HG03575 (cell line): ENCODE measurements around the gene GAS2L1.

Source experiments
- ATAC-seq: cut with Tn5 transposase; IDR thresholded peaks from one replicate; pipeline ENCODE4 v1.9.1; 2021; ENCODE audit not compliant: unreplicated experiment, insufficient number of reproducible peaks, low FRiP score; ENCODE audit errors: extremely low read depth

GAS2L1 gene

DNA sequence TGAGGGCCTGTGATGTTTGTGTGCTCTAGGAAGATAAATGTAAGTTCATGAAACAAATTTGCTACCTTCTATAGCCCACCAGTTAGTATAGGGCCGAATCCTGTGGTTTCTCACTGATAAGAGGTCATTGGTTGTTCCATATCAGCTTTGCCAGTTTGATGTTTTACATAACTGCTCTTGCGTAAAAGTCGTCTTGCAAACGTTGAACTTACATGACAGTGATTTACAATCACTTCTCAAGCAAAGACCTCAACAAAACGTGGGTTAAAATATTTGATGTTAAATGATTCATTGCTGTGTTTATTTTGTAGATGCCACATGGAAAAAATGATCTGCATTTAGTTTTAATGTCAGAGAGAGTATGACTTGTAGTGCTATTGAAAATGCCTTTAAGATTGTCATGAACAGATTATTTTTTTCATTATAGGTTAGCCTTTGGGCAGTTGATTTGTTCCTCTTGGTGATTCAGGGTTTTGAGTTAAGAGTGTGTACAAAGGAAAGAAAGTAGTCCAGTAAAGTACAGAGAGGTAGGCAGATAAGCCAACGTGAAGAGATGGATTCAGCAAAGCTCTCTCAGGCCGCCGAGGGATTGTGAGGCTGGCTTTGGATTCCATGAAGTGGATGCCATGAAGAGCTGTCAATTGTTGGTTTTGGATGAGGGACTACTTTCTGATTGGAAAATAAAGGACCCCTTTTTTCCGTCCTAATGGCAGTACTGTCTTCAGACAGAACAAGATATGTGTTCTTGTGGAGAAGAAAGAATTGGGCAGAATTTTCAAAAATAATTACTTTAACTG, 35.8 kb upstream of the GAS2L1 start:
- ATAC-seq = no peak

DNA sequence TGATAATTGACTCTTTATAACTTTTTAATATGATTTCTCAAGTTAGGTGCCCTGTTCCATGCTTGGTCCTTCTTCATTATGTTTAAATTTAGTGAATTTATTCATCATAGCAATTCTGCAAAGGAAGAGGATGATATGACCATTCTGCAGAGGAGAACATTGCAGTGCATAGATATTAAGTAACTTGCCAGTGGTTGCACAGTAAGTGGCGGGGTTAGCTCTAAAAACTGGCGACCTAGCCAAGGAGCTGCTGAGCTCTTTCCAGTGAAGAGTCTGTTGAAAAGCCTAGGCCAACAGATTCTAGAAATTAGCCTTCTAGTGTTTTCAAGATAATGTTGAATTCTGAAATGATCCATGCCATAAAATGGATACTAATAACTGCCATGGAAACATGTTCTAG, 33.8 kb upstream of the GAS2L1 start:
- no peak for ATAC-seq

DNA sequence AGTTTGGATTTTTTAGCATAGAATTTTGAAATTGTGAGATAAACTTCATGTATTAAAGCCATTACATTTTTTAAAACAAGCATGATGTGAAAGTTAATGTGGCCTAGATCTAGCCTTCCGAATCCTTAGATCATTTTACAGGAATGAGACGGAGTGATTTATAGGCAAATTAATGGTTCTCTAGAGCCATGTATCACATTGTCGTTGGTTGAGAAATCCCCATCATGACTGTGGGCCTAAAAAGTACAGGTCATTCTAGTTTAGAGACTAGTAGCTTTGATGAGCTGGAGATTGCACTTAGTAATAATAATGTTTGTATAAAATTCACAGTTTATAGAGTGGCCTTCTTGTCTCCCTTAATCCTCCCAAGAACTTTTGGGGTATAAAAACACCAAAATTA, 31.3 kb upstream of the GAS2L1 start:
- no peak for ATAC-seq

DNA sequence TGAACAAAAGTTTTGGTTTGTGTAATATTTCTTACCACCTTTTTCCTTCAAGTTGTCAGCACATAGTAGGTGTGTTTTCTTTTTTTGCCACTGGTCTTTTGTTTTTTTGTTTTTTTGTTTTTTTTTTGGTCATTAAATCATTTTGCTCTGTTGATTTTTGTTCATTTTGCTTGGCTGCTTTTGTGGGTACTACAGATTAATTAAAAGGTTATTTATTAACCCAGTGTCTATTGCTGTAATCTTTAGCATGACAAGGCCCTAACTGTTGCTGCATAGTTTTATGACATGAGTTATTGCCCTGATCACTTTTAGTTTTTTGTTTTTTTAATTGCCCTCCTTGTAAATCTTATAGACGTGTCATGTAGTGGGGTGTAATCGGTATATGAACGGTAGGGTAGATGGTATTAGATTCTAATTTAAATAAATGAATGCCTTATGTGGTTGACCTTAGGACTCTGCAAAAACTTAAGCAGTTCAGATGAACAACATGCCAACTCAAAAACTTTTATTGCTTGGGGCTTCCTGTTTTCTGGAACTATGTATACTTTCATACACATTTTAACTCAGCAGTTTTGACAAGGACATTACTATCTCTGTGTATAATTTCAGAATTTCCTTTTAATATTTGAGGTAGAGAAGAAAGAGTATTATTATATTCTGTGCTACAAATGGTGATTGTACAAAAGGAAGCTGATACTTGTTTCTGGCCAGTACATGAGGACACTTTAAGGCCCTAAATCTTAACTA, 30.5 kb upstream of the GAS2L1 start:
- ATAC-seq = no peak

DNA sequence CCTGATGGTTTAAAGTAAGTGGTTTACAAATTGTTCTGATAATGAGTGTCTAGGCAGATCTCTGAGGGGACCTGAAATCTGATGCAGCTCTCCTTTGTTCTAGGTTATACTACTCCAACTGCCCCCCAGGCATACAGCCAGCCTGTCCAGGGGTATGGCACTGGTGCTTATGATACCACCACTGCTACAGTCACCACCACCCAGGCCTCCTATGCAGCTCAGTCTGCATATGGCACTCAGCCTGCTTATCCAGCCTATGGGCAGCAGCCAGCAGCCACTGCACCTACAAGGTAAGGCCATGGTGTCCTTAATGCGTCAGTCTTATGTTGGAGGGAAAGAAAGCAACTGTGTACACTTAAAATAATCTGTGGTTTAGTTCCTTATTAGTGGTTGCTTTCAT, 28.5 kb upstream of the GAS2L1 start:
- ATAC-seq = no peak

DNA sequence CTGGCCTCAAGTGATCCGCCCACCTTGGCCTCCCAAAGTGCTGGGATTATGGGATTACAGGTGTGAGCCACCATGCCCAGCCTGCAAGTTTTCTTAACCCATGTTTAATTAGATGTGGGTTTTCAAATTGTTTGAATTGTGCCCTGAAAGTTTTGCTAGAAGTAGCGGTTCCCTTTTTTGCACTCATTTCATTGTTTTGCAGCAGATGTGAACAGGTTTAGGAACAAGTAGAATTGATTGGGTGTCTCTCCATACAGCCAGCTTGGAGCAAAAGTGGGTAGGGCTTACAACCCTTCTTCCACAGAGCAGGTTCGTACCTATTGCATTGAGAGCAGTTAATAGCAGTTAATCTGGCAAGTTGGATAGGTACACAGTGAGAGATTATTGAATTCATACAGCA, 22.3 kb upstream of the GAS2L1 start:
- ATAC-seq = no peak

DNA sequence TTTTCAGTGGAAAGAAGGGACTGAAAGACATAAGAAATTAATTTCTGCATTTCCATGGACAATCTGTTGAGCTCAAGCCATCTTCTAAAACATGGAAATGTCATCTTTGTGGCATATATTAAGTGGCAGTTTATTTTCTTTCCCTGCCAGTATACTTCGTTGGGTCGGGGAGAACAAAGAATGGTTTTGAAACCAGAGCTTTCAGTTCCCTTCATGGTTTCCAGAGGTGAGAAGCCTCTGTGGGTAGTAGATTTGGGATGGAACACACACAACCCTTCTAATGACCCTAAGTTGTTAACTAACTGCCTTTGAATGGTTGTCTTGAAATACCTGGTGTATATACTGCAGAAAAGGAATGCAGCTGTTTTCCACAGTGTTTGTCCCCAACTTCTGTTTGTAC, 17.6 kb upstream of the GAS2L1 start:
- no peak for ATAC-seq

DNA sequence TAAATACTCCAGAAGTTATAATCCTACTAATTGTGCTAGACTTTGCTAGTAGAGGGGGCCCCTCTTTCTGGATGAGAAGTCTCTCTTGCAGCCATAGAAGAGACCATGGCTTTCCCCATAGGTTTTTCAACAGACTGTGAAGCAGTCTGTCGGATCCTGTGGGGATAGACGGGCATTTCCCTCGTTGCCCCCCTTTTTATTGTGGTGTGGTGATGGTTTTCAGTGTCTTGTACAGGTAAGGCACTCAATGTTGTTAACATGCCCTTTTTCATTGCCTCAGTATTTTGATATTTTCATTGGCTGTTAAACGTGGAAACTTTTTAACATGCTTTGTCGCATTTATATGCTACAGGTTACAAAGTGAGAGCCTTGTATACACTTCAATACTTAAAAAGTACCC, 16.4 kb upstream of the GAS2L1 start:
- ATAC-seq = no peak

DNA sequence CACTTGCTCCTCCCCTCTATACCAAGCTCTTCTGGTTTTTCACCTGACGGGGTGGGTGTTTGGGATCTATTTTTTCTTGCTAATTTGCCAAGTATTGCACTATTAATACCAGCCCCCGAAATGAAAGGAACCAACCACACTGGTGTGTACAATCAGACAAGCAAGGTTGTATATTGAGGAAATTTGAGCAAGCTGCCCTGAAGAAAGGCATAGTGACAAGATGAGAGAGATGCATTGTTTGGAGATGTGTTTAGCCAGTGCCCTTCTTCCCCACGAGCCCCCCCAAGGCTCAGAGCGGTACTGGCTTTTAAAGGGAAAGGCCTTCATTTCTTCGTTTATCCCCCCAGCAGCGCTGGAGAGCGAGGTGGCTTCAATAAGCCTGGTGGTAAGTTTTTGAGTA, 15.2 kb upstream of the GAS2L1 start:
- no peak for ATAC-seq

DNA sequence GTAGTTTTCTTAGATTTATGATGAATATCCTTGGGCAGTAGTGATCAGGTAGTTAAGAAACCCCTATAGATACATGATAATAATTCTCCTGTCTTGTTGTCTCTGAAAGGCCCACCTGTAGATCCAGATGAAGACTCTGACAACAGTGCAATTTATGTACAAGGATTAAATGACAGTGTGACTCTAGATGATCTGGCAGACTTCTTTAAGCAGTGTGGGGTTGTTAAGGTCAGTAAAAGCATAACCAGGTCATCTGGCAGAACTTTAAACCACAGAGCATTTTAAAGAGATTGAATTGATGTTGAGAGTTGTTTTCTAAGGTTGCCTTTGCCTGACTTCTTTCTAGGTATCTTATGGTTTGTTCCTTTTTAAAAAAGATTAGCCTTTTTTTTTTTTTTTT, 14.1 kb upstream of the GAS2L1 start:
- no peak for ATAC-seq

DNA sequence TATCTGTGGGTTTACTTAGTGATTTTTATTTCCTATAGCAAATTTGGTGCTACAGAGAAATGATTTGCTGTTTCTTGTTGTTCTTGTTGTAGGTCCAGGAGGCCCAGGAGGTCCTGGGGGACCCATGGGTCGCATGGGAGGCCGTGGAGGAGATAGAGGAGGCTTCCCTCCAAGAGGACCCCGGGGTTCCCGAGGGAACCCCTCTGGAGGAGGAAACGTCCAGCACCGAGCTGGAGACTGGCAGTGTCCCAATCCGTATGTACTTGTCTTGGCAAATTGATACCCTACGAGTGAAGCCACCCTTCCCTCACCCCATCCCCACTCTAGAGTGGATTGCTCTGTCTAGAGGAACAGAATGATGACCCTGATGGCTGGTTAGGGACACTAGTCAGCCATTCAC, 7.8 kb upstream of the GAS2L1 start:
- no peak for ATAC-seq

DNA sequence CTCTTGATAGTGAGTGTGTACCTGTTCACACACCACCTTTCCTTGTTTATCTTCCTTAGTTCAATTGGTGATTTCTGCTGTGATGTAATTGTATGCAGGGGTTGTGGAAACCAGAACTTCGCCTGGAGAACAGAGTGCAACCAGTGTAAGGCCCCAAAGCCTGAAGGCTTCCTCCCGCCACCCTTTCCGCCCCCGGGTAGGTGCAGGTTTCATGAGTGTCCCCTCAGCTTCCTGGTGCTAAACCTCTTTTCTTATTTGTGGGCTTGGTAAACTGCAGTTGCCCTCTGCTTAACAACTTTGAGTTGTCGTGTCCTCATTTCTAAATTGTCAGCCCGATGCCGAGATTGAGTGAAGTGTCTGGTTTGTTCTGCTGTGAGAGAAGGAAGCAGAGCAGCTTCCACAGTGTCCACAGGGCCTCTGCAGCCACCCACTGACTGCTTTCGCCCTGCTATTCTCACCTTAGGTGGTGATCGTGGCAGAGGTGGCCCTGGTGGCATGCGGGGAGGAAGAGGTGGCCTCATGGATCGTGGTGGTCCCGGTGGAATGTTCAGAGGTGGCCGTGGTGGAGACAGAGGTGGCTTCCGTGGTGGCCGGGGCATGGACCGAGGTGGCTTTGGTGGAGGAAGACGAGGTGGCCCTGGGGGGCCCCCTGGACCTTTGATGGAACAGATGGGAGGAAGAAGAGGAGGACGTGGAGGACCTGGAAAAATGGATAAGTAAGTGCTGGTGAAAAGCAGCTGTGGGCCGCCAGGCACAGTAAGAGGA, 7.1 kb upstream of the GAS2L1 start:
- ATAC-seq = no peak

DNA sequence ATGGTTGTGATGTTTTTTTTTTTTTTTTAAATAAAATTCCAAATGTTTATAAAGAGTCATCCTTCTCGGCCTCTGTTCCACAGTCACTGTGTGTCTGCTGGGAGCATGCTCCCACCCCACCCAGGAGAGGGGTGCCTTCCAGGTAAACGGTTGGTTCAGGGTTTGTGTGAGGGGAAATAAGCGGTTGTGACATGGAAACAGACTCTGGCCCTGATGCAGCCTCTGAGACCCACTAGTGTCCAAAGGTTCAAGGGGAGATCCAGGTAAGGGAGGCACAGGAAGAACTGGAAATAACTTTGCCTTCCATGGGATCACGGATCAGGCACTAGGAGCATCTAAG, 6.0 kb upstream of the GAS2L1 start:
- ATAC-seq = no peak

DNA sequence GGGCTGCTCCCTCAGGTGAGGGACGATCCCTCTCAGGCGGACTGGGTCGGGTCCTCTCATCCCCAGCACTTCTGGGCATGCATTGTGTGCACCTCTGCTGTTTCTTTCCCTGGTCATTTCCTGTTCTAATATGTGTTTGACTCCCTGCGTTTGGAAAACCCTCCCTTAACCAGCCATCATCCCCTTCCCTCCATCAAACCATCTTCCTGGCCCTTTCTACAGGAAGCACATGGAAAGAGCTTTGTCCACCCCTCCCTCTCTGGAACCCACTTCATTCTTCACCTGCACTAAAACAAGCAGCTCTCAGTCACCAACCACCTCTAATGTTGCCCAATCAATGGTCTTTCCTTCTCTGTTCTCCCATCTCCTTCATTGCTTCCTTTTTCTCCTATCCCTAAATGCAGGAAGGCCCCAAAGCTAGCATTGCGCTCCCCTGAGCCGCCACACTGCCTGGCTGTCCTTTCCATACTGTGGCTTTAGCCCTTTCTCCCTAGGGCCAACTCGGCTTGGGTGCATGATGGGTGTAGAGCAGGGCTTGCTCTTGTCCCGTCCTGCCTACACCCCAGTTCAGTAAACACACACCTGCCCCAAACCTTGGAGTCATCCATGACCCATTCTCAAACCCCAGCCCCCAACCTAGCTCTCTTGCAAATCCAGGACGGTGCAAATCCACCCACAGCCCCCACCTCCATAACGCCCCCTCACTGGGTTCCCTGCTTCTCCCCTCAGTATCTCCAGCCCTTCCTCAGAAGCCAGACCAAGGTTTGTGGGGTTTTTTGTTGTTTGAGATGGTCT, 5.4 kb upstream of the GAS2L1 start:
- no peak for ATAC-seq

DNA sequence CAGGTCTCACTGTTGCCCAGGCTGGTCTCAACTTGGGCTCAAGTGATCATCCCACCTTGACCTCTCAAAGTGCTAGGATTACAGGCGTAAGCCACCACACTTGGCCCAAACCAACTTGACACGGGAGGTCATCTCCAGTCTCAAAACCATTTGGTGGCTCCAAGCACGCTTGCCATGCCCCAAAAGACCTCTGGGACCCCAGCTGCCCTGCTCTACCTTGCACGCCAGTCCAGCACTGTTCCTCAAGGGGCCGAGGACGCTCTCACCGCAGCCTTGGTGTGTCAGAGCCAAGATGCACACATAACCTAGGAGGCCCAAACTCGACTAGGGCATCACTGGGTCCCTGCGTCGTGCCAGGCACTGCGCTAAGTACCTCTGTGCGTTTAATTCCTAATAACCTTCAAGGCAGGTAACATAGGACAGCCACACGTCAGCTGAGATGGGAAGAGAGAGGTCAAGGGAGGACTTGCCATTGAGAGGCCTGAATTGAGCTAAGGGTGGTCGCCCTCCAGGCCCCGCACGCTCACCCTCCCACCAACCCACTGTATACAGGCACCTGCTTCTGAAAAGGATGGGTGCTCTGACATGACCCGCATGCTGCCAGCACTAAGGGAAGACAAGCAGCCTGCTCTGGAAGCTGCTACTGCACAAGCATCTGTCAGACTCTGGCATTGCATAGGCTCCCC, 4.6 kb upstream of the GAS2L1 start:
- ATAC-seq = no peak

DNA sequence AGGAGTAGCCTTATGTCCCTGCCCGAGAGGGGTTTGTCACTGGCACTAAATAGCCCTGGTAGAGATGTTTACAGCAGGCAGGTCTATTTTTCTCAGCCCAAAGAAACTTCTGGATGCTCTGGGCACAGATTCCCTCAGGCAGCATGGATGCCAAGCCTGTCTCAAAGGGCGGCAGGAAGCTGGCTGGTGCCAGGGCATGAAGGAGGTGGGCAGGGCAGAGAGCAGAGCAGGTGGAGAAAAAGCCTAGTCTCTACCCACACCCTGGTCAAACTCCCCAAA, 4.1 kb upstream of the GAS2L1 start:
- ATAC-seq = no peak

DNA sequence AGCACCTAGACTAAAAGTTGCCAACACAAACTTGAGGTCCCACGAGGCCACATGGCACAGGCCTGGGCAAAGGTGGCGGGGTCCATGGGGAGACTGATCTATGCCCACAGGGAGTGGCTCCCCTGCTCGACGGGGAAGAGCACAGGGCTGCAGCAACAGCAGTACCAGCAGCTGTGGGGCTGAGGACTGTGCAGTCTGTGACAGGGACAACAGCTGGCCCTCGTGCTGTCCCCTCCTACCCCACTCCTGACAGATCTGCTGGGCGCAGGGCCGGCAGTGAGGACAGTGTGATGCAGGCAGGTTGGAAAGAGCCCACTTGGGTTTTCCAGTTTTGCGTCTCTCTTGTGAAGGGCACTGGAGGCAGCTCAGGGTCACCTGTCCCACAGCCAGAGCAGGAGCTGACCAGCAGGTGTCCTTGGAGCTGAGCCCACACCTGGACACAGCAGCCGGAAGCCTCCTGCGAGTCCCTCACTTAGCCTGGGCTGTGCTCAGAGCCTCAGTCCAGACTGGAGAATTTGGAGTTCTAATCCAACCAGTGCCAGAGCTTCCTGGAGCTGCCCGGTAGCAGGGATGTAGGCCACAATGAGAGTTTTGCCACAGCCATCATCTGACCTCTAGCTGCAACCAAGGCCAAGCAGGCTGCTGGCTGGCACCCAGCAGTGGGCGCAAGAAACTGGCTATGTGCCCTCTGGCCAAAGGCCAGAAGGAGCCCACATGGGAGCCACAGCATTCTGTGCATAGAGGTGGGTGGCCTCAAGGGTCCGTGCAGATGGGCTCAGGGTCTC, 3.6 kb upstream of the GAS2L1 start:
- no peak for ATAC-seq

DNA sequence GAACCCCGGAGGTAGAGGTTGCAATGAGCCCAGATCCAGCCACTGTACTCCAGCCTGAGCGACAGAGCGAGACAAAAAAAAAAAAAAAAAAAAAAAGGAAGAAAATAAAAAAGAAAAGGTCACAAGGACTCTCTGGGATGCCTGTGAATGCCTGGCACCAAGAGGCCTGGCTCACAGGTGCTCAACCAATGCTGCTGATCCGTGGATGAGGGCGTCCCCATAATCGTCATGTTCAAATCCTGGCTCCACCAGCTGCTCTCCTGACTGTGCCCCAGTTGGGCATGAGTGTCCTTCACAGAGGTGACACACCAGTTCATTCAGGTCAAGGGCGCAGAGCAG, 645 bp upstream of the GAS2L1 start:
- no peak for ATAC-seq
